ENCODE measurements around the gene ASPSCR1.

GRCh38 chr17:81935709-81936084 lies 41.7 kb upstream of the ASPSCR1 start:
- no peak for TF ChIP-seq CBX5 (IDR thresholded peaks at IDR 0.05; ENCODE audit: low read depth)
- TF ChIP-seq, protein P1, sequence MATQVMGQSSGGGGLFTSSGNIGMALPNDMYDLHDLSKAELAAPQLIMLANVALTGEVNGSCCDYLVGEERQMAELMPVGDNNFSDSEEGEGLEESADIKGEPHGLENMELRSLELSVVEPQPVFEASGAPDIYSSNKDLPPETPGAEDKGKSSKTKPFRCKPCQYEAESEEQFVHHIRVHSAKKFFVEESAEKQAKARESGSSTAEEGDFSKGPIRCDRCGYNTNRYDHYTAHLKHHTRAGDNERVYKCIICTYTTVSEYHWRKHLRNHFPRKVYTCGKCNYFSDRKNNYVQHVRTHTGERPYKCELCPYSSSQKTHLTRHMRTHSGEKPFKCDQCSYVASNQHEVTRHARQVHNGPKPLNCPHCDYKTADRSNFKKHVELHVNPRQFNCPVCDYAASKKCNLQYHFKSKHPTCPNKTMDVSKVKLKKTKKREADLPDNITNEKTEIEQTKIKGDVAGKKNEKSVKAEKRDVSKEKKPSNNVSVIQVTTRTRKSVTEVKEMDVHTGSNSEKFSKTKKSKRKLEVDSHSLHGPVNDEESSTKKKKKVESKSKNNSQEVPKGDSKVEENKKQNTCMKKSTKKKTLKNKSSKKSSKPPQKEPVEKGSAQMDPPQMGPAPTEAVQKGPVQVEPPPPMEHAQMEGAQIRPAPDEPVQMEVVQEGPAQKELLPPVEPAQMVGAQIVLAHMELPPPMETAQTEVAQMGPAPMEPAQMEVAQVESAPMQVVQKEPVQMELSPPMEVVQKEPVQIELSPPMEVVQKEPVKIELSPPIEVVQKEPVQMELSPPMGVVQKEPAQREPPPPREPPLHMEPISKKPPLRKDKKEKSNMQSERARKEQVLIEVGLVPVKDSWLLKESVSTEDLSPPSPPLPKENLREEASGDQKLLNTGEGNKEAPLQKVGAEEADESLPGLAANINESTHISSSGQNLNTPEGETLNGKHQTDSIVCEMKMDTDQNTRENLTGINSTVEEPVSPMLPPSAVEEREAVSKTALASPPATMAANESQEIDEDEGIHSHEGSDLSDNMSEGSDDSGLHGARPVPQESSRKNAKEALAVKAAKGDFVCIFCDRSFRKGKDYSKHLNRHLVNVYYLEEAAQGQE (IDR thresholded peaks at IDR 0.05; ENCODE audit: low read depth, low read length): no peak
- TF ChIP-seq CTCF (IDR thresholded peaks at IDR 0.05 in 2 of 3, conservative IDR thresholded peaks at IDR 0.05 in 1 of 3; ENCODE audit: control insufficient read depth in 2 of 3, extremely low read depth in 1 of 3, insufficient read depth in 1 of 3, low read depth in 3 of 3, low read length in 3 of 3): no peak
- TF ChIP-seq HDAC6 (IDR thresholded peaks at IDR 0.05; ENCODE audit: unreplicated experiment): no peak
- no peak for TF ChIP-seq CEBPB (IDR thresholded peaks at IDR 0.05; ENCODE audit: borderline replicate concordance in 1 of 2, low read depth in 2 of 2, low read length in 2 of 2)
- TF ChIP-seq CHD4 (IDR thresholded peaks at IDR 0.05): no peak
- no peak for TF ChIP-seq SIN3A (IDR thresholded peaks at IDR 0.05; ENCODE audit: low read depth, low read length)
- no peak for TF ChIP-seq POLR2A (IDR thresholded peaks at IDR 0.05; ENCODE audit: low read depth, low read length)
- TF ChIP-seq, protein P2, sequence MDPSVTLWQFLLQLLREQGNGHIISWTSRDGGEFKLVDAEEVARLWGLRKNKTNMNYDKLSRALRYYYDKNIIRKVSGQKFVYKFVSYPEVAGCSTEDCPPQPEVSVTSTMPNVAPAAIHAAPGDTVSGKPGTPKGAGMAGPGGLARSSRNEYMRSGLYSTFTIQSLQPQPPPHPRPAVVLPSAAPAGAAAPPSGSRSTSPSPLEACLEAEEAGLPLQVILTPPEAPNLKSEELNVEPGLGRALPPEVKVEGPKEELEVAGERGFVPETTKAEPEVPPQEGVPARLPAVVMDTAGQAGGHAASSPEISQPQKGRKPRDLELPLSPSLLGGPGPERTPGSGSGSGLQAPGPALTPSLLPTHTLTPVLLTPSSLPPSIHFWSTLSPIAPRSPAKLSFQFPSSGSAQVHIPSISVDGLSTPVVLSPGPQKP (IDR thresholded peaks at IDR 0.05; ENCODE audit: low read depth, low read length): no peak
- TF ChIP-seq NFIC (IDR thresholded peaks at IDR 0.05; ENCODE audit: low read depth, low read length): no peak
- no peak for TF ChIP-seq TAF1 (IDR thresholded peaks at IDR 0.05; ENCODE audit: borderline replicate concordance, low read depth, low read length)
